HG03108 (cell line): ENCODE measurements around the gene EVI5L.

Source experiments
- ATAC-seq: cut with Tn5 transposase; IDR thresholded peaks from one replicate; pipeline ENCODE4 v1.9.1; 2021; ENCODE audit warnings: moderate library complexity; ENCODE audit not compliant: unreplicated experiment

Gene EVI5L

DNA sequence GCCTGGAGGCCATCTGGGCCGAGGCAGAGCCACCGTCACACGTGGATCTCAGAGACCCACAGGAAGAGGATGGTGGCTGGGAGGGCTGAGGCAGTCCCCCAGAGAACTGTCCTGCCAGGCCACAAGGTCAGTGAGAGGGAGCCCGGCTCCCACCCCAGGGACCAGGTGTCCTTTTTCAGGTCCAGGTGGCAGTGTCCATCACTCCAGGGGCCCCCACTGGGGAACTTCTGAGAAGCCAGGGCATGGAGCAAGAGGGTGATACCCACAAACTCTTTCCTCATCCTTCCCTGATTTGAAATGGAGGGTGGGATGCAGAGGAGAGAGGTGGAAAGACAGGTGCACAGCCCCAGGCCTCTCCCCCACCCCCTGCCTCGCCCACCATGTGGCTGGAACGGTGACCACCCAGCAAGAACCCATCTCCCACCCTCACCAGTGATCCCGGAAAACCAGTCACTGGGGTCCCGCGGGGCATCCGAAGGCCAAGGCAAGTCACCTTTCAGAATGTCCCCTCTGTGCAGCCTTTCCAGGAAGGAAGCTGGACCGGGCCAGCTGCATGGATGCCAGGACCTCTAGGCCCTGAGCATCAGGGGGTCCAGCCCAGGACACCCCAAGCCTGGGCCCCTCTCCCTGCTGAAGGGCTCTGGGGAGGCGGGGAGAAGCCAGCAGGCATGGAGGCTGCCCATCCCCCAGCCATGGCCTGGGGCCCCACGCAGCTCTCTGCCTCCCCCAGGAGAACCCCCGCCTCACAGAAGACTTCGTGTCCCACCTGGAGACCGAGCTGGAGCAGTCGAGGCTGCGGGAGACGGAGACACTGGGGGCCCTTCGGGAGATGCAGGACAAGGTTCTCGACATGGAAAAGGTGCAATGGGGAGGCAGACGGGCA lies 30.1 kb downstream of the EVI5L start:
- ATAC-seq = no peak

DNA sequence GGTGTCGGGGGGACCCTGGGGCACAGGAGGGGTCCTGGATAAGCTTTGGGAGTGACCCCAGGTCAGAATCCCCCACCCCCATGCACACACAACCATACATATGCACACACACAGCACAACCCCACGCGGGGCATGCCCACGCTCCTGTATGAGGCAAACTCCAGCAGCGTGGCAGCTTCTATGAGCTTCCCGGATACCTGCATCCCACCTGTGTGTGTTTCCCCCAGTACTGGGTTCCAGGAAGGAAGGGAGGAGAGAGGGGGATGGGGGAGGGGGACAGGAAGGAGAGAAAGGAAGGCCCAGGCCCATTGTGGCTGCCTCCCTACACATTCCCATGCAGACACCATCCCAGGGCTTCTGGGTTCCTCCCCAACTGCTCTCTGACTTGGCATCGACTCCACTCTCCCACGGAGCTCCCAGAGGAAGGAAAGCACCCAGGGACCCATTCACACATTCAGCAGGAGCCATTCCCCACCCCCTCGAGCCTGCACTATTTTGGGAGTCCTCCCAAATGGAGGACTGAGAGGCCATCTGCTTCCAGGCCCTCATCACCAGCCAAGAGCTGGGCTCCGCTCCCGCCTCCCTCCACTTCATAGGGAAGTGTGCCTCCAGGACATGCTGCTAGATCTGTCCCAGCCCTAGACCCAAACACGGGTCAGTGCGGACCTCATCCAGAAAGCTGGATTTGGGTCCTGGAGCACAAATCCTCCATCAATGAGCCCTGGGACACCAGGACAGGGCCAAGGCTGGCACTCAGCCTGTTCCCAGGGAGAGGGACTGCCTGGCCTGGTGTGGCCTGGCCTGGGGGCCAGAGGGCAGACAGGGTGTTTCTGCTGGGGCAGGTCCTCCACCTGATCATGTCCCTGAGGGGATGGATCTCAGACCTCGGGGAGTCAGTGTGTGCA lies 30.9 kb downstream of the EVI5L start:
- ATAC-seq = no peak

DNA sequence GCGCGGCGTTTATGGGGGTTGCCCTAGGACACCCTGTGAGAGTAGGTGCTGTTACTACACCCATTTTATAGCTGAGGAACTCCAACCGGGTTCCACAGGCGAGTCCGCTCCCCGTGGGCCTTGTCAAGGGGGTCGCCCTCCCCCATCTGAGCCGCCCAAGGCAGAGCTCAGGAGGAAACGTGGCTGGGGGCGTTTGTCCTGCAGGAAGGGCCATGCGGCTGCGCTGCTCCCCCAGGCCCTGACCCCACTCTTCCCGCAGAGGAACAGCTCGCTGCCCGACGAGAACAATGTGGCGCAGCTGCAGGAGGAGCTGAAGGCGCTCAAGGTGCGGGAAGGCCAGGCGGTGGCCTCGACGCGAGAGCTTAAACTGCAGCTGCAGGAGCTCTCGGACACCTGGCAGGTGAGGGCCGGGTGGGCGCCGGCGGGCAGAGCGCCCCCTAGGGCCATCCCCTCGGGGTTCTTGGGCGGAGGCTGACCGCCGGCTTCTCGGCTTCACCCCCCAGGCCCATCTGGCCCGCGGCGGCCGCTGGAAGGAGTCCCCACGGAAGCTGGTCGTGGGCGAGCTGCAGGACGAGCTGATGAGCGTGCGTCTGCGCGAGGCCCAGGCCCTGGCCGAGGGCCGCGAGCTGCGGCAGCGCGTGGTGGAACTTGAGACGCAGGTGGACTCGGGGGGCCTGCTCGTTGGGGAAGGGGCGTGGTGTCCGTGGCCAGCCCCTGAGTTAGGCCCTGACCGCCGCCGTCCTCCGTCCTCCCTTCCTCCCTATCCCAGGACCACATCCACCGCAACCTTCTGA lies 31.8 kb downstream of the EVI5L start:
- no peak for ATAC-seq

DNA sequence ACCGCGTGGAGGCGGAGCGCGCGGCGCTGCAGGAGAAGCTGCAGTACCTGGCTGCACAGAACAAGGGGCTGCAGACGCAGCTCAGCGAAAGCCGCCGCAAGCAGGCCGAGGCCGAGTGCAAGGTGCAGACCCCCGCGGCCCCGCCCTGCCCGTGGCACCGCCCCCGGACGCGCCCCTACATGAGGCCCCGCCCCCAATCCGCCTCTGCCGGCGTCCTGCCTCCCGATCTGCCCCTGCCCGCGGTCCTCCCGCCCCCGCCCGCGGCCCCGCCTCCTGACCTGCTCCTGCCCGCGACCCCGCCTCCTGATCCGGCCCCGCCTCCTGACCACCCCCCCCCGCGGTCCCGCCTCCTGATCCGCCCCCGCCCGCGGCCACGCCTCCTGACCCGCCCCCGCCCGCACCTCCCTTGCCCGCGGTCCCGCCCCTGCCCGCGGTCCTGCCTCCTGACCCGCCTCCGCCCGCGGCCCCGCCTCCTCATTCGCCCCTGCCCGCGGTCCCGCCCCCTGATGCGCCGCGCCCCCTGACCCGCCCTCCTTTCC lies 32.5 kb downstream of the EVI5L start:
- ATAC-seq = no peak

DNA sequence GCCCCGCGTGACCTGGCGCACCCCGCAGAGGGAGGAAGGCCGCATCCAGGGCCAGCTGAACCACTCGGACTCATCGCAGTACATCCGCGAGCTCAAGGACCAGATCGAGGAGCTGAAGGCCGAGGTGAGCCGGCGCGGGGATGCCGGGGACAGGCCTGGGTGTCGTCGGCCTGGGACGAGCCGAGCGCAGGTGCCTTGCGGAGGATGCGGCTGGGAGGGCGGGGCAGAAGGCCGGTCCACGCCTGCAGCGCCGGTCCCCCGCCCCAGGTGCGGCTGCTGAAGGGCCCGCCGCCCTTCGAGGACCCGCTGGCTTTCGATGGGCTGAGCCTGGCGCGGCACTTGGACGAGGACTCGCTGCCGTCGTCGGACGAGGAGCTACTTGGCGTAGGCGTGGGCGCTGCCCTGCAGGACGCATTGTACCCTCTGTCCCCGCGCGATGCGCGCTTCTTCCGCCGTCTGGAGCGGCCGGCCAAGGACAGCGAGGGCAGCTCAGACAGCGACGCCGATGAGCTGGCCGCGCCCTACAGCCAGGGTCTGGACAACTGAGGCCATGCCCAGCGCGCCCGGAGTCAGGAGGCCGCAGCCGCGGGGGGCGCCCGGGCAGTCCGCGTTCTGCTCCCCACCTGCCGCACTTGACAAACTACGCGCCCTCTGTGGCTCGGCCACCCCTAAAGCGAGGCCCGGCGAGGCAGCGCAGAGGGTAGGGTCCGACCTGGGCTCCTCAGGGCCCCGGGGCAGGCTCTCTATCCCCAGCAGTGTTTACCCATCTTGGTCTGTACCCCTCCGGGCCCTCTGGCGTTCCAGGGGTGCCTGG lies 33.3 kb downstream of the EVI5L start:
- no peak for ATAC-seq

DNA sequence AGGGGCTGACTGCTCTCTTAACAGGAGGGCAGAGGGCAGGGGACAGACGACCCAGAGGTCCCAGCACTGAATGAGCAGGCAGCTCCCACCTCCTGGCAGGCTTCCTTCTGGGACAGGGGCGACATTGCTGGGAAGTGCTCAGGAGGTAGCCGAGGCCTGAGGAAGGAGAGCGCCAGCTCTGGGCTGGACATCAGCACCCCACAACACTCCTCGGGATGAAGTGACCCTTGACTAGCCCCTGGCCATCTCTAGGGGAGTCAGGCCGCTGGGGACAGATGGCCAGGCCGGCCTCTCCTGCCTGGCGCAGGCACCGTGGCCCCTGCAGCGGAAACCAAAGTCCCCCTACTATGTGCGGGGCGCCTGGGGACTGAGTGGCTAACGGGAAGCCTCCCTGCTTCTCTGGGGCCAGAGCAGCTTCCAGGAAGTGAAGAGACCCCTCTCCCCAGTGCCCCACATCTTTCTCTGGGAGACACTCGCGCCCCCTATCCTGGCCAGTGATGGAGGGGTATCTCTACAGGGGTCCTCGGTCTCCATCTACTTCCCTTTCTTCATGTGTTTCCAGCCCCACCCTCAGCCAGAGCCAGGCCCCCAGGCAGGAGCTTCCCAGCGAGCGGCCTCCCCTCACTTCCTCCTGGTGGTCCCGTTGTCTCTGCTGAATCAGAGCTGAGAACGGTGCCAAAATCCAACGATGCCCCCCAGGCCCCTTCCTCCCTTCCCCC lies 34.1 kb downstream of the EVI5L start:
- no peak for ATAC-seq

DNA sequence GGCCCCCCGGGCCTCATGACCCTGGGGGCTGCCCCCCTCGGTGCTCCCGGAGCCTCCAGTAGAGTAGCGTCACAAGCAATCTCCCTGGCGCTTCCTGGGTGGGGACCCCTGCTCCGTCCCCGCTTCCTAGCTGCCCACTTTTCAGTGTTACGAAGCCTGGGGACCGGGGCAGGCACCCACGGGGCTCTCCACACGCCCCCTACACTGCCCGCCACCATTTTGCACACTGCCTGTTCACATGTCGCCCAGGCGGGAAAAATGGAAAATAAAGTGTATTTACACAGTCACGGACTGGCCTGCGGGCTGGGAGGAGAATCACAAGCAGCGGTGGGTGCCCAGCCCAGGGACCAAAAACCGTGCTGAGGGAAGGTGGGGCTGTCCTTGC lies 34.7 kb downstream of the EVI5L start:
- no peak for ATAC-seq

DNA sequence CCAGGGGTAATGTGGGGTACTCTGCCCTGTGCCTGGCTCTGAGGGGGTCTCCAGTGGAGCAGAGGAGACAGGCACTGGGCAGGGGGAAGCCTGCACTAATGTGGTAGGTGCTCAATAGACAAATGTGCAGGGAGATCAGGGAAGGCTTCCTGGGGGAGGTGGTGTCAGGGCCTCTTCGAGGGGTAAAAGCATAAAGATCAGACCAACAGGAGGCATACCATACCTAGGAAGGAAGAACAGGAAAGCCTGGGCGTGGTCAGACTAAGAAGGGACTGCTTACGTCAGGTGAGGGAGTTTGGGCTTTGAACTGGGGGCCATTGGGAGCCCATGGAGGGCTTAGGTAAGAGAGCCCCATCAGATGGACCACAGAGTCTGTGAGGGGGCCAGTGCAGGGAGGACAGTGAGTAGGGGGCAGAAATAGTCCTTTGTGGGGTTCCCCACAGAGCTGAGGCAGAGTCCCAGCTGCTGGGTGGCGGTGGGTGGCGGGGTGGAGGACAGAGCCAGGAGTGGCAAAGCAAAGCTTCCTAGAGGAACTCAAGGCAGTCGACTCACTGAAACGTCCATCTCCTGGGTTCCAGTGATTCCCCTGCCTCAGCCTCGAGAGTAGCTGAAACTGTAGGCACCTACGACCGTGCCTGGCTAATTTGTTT lies 35.4 kb downstream of the EVI5L start:
- no peak for ATAC-seq

DNA sequence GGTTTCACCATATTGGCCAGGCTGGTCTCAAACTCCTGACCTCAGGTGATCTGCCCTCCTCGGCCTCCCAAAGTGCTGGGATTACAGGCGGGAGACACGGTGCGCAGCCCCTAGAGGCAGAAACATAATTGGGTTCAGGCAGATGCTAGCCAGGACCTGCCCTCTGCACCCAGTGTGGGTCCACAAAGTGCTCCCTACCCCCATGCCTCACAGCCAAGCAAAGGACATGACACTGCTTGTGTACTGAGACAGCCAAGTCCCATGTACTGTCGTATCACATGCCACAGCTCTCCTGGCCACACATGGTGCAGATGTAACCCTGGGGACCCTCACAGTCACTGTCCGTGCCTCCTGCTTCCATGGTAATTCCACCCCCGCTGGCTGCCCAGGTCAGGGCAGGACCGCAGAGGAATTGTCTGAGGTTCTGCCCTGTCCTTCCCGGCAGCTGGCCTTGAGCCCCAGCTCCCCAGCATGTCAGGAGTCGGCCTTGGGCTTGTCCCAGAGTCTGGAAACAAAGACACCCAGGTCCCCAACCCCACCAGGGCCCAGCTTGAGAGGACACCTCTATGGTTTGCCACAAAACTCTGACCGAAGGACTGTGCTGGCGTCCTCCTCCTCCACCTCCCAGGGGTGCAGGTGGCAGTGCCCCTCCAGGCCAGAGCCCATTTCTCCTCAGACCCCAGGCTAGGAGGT lies 36.5 kb downstream of the EVI5L start:
- ATAC-seq = no peak

DNA sequence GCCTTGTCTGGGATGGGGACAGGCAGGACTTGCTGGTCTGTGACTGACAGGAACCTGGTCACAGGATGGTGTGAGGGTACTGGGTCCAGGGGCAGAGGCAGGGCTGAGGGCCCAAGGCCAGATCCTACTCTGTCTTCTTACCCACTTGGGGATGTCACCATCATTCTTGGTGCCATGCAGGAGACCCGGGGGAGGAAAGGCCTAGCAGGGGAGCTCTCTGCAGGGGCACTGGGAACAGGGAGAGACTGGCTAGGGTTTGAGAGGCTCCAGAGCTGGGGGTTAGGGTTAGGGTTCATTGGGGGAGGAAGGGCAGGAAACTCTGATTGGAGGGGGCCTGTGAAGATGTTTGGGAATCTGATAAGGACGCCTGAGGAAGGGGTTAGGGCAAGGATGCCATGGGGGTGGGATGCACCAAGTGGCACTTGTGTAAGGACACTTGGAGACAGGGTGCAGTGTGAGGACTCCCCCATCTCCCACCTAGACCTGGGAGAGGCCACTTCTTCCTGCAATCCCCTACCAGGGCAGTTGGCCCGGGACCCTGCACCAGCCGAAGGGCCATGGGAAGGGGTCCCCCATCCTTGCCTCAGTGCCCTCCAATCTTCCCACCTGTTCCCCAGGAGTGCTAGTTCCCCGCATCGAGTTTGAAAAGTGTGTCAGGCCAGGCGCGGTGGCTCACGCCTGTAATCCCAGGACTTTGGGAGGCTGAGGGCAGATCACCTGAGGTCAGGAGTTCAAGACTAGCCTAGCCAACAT lies 37.2 kb downstream of the EVI5L start:
- no peak for ATAC-seq

DNA sequence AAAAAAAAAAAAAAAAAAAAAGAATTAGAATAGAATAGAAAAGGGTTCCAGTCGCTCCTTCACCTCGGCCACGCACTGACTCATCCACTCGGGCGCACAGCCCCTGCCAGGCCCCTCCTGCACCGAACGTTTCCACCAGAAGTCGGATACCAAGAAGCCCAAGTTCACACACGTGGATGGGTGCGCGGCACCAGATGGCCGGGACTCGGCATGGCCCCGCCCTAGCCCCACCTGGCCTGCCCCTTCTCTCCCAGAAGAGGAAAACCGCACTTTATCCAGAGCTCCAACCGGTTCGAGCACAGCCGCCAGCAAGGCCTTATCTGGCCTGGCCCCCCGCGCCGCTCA lies 38.3 kb downstream of the EVI5L start:
- no peak for ATAC-seq

DNA sequence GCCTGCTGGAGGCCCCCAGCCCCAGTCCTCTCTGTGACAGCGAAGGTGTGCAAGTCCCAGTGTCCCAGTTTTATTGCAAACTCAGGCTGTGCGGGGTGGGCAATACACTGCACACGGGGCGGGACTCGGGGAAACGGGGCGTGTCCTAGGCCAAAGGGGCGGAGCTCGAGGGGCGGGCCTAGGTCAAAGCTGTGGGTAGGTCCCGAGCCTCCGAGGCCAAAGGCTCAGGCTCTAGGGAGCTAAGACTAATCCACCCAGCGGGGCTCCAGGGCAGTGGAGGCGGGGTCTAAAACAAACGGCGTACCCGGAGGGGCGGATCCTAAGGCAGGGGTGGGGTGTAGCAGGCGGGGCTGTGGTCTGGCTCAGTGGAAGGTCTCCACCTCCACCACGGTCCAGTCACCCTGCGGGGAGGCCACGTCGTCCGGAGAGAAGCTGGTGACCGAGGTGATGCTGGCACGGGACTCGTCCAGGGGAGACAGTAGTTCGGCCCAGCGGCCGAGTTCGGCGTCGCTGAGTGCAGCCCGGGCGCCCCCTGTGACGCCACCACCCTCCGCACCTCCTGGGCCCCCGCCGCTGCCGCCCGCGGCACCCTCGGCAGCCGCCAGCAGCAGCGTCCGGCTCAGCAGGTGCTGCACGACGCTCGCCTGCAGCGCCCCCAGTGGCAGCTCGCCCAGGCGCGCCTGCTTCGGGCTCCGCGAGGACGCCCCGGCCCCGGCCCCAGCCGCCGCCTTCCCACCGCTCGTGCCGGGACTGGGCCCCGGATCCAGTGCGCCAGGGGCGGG lies 38.8 kb downstream of the EVI5L start:
- ATAC-seq = peak; percentile 57

DNA sequence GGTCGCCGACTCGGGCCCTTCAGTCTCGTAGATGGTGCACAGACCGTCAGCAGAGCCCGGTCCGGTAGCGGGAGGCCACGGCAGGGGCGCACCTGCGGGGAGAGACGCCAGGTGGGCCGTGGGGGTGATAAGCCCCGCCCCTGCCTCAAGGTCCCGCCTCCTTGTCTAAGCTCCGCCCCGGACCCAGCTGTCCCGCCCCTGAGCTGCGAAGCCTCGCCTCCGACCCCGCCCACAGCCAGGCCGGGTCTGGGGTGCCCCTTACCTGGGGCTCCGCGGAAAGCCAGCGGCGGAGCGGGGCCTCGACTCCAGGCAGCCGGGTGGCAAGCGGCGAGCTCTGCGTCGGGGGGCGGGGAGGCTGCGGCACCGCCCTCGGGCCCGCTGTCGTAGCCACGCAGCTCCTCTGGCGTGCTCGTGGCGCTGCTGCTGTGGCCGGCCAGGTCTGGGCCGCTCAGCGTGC lies 39.5 kb downstream of the EVI5L start:
- peak; percentile 28 for ATAC-seq

DNA sequence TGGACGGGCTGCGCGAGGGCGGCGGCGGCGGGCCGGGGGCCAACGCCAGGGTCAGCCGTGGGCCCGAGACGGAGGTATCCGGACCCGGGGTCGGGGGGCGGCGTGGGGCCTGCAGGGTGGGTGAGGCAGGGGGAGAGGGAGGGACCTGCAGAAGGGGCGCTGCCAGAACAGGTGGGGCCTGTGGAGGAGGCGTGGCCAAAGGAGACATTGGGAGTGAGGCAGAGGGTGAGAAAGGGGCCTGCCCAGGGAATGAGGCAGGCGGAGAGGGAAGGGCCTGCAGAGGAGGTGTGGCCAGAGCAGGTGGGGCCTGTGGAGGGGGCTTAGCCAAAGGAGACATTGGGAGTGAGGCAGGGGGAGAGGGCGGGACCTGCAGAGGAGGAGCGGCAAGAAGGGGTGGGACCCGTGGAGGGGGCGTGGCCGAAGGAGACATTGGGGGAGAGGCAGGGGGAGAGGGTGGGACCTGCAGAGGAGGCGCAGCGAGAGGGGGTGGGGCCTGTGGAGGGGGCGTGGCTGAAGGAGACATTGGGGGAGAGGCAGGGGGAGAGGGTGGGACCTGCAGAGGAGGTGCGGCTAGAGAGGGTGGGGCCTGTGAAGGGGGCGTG lies 40.0 kb downstream of the EVI5L start:
- no peak for ATAC-seq

DNA sequence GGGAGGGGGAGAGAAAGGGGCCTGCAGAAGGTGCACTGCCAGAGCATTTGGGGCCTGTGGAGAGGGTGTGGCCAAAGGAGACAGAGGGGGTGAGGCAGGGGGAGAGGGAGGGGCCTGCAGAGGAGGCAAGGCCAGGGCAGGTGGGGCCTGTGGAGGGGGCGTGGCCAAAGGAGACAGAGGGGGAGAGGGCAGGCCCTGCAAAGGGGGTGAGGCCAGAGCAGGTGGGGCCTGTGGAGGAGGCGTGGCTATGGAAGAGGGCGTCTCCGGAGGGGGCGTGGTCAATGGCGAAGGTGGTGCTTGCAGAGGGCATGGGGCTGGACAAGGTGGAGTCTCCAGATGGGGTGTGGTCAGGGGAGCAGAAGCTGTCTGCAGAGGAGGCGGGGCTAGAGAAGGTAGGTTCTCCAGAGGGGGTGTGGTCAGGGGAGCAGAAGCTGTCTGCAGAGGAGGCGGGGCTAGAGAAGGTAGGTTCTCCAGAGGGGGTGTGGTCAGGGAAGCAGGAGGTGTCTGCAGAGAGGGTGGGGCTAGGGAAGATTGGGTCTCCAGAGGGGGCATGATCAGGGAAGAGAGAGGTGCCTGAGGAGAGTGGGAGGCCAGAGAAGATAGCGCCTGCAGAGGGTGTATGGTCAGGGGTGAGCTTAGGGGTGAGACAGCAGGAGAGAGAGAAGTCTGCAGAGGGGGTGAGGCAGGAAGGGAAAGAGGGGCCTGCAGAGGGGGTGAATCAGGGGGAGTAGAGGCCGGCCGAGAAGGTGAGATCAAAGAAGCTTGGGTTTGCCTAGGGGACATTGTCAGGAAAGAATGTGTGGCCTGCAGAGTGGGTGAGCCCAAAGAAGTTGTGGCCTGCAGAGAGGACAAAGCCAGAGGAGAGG lies 40.8 kb downstream of the EVI5L start:
- no peak for ATAC-seq
